Stimulated activated CD4-positive, alpha-beta T cell treated with anti-CD3 and anti-CD28 coated beads, Interleukin-1b, Interleukin-23, amount 100 ng/mL, for 48 hours (primary cell): ENCODE measurements around the gene OPRM1.

Experiments used
- DNase-seq: peaks from one replicate; pipeline ENCODE4 v3.0.0-alpha.2; 2020

The OPRM1 gene

DNA sequence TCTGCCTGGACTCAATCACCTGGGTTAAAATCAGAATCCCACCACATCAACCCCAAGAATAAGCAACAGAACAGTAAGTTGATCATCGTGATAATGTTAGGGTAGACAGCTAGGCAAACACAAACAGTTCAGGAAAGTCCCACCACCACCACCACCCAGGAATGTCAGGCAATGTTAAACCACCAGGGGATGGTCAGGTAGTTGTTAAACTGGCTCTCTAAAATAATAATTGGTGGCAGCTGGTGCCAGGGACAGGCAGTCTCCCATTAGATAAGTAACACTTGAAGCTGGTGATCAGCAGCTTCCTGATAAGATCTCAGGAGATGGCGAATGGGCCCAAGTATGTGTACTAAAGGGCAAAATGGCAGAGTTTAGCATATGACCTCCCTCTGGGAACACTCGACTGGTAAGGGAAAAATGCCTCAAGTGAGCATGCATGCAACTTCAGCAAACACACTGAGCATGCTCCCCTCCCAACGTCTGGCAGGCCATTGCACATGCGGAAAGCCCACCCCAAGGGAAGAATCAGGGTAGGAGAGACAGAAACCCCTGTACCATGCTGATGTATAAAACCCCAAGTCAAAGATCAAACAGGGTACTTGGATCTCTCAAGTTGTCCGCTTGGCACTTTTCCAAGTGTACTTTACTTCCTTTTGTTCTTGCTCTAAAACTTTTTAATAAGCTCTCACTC is 250.9 kb downstream of the OPRM1 start:
- DNase-seq = no peak

GRCh38 chr6:154292066-154292465 is 253.0 kb downstream of the OPRM1 start:
- no peak for DNase-seq

GRCh38 chr6:154292855-154293519 is 253.9 kb downstream of the OPRM1 start:
- DNase-seq = no peak

GRCh38 chr6:154295733-154296132 is 256.7 kb downstream of the OPRM1 start:
- DNase-seq = no peak
